GM19397 (cell line): ENCODE results near the gene SLC27A3.
A peak's percentile ranks its signal among the peaks of the same experiment; 100 is the strongest.

ENCODE experiments used
- ATAC-seq: cut with Tn5 transposase; IDR thresholded peaks from one replicate; pipeline ENCODE4 v1.9.1; 2021; ENCODE audit warnings: mild to moderate bottlenecking, moderate library complexity; ENCODE audit not compliant: unreplicated experiment

The SLC27A3 gene

GRCh38 chr1:153796786-153797659, 21.8 kb downstream of the SLC27A3 start:
- ATAC-seq: peak; percentile 55

- ATAC-seq: no peak
Measured at GRCh38 chr1:153798468-153798780, 23.2 kb downstream of the SLC27A3 start.

DNA sequence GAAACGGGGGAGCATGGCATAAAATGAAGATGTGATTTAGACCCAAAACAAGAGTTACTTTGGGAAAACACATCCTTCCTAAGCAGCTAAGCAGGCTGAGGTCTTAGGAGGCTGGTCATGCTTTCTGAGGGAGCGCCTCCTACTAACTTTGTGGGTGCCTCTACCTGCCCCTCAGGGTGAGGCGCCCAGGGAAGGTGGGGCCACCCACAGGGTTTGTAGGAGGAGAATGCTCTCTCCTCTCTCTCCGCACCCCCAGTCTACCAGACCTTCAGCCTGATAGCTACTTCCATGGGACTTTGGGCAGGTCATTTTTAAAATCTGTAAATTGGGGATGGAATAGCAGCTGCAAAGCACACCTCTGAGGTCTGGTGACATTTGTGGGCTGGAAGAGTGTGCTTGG, 23.8 kb downstream of the SLC27A3 start:
- ATAC-seq: no peak

- no peak for ATAC-seq
Measured at GRCh38 chr1:153799566-153800465, 24.6 kb downstream of the SLC27A3 start.

- ATAC-seq: no peak
Measured at GRCh38 chr1:153800516-153800915, 25.3 kb downstream of the SLC27A3 start.

GRCh38 chr1:153801028-153801625, 25.9 kb downstream of the SLC27A3 start:
- no peak for ATAC-seq

DNA sequence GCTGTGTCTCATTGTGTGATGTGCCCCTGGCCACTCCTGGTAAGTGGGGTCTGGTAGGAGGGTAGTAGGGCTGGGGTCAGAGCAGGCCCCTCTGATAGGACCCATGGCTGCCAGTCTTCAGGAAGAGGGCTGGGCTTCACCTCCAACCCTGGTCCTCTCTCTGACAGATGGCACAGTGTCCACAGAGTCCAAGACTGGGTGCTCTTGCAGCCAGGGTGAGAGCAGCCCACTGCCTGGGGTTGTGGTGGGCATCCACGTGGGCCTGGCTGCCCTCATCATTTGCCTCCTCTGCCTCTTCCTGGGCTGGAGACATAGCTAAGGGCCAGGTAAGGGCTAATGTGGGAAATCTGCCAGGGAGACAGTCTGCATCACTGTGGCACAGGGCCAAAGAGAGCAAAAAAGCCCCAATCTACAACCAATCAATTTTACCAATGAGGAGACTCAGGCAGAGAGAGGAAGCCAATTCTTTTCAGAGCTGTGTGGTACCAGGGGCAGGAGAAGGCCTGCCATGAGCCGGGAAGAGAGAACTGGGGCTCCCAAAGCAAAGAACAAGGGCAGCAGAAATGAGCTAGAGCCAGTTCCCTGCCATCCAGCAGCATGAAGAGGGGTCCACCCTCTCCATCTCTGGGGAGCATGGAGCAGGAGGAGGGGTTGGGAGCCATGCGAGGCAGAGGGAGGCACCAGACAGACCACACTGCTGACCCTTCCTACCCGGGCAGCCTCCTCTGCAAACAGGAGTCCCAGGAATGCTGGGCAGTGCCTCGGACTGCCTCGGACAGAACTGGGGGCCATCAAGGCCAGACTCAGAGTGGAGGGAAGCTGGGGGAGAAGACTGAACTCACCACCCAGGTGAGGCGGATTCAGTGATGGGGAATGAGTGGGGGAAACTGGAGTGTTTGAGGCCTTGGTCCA, 26.8 kb downstream of the SLC27A3 start:
- no peak for ATAC-seq

DNA sequence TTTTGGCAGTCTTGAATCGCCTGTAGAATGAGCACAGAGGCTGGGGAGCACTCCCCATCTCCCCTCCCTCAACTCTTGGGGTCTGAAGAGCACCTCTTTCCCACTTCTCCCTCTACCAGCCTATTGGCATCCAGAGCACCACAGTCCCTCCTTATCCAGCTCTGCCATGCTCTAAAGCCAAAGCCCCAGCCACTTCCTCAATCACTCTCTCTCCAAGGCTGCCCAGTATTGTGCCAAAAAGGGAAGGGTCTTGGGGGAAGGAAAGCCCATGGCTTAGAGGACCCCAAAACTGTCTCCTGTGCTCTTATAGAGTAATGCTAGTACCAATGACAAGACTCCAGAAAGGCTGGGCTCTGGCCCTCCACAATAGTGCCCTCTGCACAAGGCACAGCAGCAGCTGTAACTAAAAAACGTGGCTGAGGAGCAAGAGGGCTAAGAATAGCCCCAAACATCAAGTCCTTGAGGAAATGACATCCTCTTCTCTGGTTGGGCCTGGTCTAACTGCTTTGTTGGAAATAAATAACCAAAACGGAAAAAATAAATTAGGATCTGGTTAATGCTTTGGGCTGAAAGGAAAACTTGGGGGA, 28.4 kb downstream of the SLC27A3 start:
- no peak for ATAC-seq

DNA sequence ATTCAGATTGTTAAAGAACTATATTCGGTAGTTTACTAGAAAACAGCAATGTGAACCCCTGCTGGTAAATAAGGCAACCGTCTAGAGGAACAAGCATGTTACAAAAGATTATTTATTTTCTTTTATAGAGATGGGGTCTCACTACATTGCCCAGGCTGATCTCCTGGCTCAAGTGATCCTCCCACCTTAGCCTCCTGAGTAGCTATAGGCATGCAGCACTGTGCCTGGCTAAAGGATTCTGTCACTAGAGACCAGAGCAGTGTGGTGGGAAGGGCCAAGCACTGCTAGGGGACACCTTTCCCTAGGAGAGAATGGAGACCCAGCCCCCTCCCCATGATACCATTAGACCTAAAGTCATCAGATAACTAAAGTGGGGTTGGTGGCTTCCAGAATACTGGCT, 28.9 kb downstream of the SLC27A3 start:
- ATAC-seq: no peak

GRCh38 chr1:153805042-153805745, 30.0 kb downstream of the SLC27A3 start:
- ATAC-seq: peak; percentile 85

DNA sequence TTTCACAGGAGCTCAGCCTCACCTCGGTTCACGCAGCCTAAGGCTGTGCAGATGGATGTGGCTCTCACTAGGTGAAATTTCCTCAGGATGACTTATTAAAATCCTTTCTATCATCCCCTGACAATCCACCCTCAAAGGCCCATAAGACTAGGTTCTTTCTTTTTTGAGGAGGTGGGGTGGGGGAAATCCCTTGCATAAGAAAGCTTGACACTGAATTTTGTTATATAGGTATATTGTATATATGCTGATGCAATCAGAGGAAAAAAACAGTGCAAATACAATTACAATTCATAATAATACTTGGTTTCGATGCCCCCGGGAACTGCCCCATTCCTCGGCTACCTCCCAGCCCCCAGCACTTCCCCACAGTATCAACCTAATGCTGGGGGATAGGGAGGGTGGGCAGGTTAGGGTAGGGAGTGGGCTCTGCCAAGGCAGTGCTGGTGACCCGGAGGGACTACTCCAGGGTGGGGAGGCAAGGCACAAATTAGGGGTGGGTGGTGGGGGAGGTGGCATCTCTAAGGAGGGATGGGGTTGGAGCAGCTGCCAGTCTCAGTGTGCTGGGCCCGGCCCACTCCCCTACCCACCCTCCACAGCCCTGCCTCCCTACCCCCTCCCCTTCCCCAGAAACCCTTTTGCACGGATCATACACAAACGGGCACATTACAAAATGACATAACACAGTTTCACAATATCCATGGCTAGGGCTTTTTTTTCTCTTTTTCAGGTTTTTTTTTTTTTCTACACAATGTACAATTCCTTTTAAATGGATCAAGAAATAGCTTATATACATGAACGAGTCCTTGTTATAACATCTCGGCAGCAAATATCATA, 30.9 kb downstream of the SLC27A3 start:
- ATAC-seq: peak; percentile 15

DNA sequence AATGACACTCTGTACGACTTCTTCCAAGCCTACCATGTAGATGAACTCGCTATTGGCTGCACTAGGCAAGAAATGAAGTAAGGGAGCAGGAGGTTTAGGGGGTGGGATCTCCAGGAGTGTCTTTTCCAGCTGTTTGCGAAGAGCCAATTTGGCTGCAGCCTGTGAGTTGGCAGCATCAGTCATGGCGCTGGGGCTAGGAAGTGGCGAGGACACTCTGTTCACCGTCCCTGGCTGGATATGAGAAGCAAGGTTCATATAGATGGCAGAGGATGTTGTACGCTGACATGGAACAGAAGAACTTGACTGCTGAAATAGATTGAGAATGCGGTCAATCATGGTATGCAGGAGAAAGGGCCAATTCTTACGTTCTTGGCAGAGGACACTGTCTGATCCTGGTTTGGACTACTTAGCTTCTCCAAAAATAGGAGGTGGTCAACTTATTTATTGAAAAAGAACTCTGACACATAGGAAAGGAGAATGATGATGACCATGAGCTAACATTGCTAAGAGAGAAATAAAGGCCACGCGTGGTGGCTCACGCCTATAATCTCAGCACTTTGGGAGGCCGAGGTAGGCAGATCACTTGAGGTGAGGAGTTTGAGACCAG, 41.2 kb downstream of the SLC27A3 start:
- no peak for ATAC-seq

GRCh38 chr1:153818876-153819275, 43.7 kb downstream of the SLC27A3 start:
- ATAC-seq: no peak

- no peak for ATAC-seq
Measured at GRCh38 chr1:153827168-153827964, 52.2 kb downstream of the SLC27A3 start.
